HCT116 (cell line): Measurements from ENCODE around the gene ID3. TPM values are rescaled to one million over a fixed set of nuclear protein-coding genes. Genes with fewer than 3 reads are reported as not detected.

ENCODE experiments used
- ATAC-seq: fragments of 200-7000 bp; cut with Tn5 transposase; 2 replicates; pipeline ENCODE4 v1.9.1; 2020; ENCODE audit warnings: mild to moderate bottlenecking, moderate library complexity
- BruUV-seq: library from RNA; stranded (reverse); fragments of 400-500 nt; replicated peaks from 2 replicates; lab custom pipeline; 2021; lab: Mats Ljungman, UMichigan
- CTCF ChIA-PET: fragments of 300-600 bp; sonication (Branson Sonifier 250); formaldehyde crosslinking; loops from one replicate; lab custom pipeline; 2021; ENCODE audit warnings: antibody characterized with exemption; lab: Charles Lee
- POLR2A ChIA-PET: fragments of 300-600, 350-600 bp; sonication (Branson Sonifier 250); formaldehyde crosslinking; loops from one replicate; lab custom pipeline; 2021; ENCODE audit warnings: antibody characterized with exemption; lab: Charles Lee
- RAD21 ChIA-PET, 2 experiments: fragments of 300-600 bp; sonication (Branson Sonifier 250); formaldehyde crosslinking; loops; one replicate each; lab custom pipeline; 2023; ENCODE audit warnings: low total read pairs in 2 of 2; ENCODE audit not compliant: uncharacterized antibody in 2 of 2, unreplicated experiment in 2 of 2, low non-redundant PET in 1 of 2; lab: Charles Lee
- DNase-seq: peaks from one replicate; pipeline ENCODE4 v3.0.0-alpha.2; 2010; ENCODE audit warnings: low read depth, low spot score
- H2AFZ ChIP-seq: fragments of 200-600 bp; shearing (Covaris generic), sonication (generic); 2 replicates; pipeline ENCODE4 v1.6.1; 2017; ENCODE audit warnings: low read depth, mixed run types, mixed read lengths, antibody characterized with exemption, low read length; ENCODE audit not compliant: poor library complexity, severe bottlenecking
- H3K27ac ChIP-seq: 2 replicates; pipeline ENCODE4 v1.5.1; 2012; ENCODE audit warnings: low read depth, low read length
- H3K27me3 ChIP-seq: fragments of 200-600 bp; sonication (generic); 2 replicates; pipeline ENCODE4 v1.6.1; 2016; ENCODE audit warnings: mixed run types, low read length, mixed read lengths; ENCODE audit not compliant: insufficient read depth
- H3K36me3 ChIP-seq, 2 experiments: fragments of 200-500 bp in 1 of 2; fragments of 200-600 bp in 1 of 2; sonication (Bioruptor generic) in 1 of 2; sonication (generic) in 1 of 2; 2 replicates each; pipeline versions ENCODE4 v1.5.1 to v1.6.1; 2014 to 2016; ENCODE audit warnings: low read length in 2 of 2, inconsistent platforms in 1 of 2, mixed read lengths in 1 of 2, mixed run types in 1 of 2; ENCODE audit not compliant: insufficient read depth in 2 of 2, control insufficient read depth in 1 of 2
- H3K4me1 ChIP-seq, 2 experiments: fragments of 200-600 bp in 1 of 2; sonication (generic) in 1 of 2; 2 replicates each; pipeline versions ENCODE4 v1.5.1 to v1.6.1; 2012 to 2017; ENCODE audit warnings: low read length in 2 of 2, inconsistent platforms in 1 of 2, mild to moderate bottlenecking in 1 of 2, mixed read lengths in 1 of 2, mixed run types in 1 of 2, moderate library complexity in 1 of 2; ENCODE audit not compliant: insufficient read depth in 2 of 2, control insufficient read depth in 1 of 2
- H3K4me2 ChIP-seq: fragments of 200-600 bp; sonication (generic); 2 replicates; pipeline ENCODE4 v1.6.1; 2017; ENCODE audit warnings: mixed run types, low read length, mixed read lengths
- H3K4me3 ChIP-seq, 2 experiments: fragments of 200-600 bp in 1 of 2; sonication (generic) in 1 of 2; replicated peaks in 1 of 2; 2 replicates each; pipeline ENCODE4 v1.5.1; 2011 to 2016; ENCODE audit warnings: low read length in 2 of 2, control low read depth in 1 of 2, low read depth in 1 of 2, mild to moderate bottlenecking in 1 of 2, mixed read lengths in 1 of 2, mixed run types in 1 of 2
- H3K79me2 ChIP-seq: fragments of 200-600 bp; sonication (generic); 2 replicates; pipeline ENCODE4 v1.6.1; 2017; ENCODE audit warnings: mild to moderate bottlenecking, mixed run types, low read length, moderate library complexity, mixed read lengths; ENCODE audit not compliant: insufficient read depth
- H3K9ac ChIP-seq: fragments of 200-600 bp; sonication (generic); 2 replicates; pipeline ENCODE4 v1.6.1; 2016; ENCODE audit warnings: low read length, mixed read lengths
- H3K9me2 ChIP-seq: fragments of 200-600 bp; sonication (generic), shearing (Covaris generic); 2 replicates; pipeline ENCODE4 v1.6.1; 2017; ENCODE audit warnings: mixed run types, mild to moderate bottlenecking, moderate library complexity; ENCODE audit not compliant: insufficient read depth
- H3K9me3 ChIP-seq, 2 experiments: fragments of 200-500 bp in 1 of 2; fragments of 200-600 bp in 1 of 2; sonication (Bioruptor generic) in 1 of 2; sonication (generic) in 1 of 2; 2 replicates each; pipeline ENCODE4 v1.6.1; 2014 to 2017; ENCODE audit warnings: low read length in 2 of 2, mixed read lengths in 2 of 2, inconsistent platforms in 1 of 2, low read depth in 1 of 2, mild to moderate bottlenecking in 1 of 2, mixed run types in 1 of 2, moderate library complexity in 1 of 2; ENCODE audit not compliant: control insufficient read depth in 1 of 2, insufficient read depth in 1 of 2
- H4K20me1 ChIP-seq: fragments of 200-600 bp; sonication (generic), shearing (Covaris generic); 2 replicates; pipeline ENCODE4 v1.6.1; 2017; ENCODE audit warnings: mixed run types, mild to moderate bottlenecking, moderate library complexity; ENCODE audit not compliant: insufficient read depth
- CEBPB ChIP-seq: IDR thresholded peaks from 2 replicates; pipeline ENCODE4 v1.6.1; 2012; ENCODE audit warnings: low read depth
- CTCF ChIP-seq, 3 experiments: fragments of 200-600 bp in 1 of 3; sonication (generic) in 1 of 3; IDR thresholded peaks in 2 of 3; conservative IDR thresholded peaks in 1 of 3; 2 replicates each; pipeline ENCODE4 v1.5.1; 2012 to 2017; ENCODE audit warnings: low read depth in 2 of 3, low read length in 2 of 3, antibody characterized with exemption in 1 of 3, borderline replicate concordance in 1 of 3, control low read depth in 1 of 3, mild to moderate bottlenecking in 1 of 3, mixed read lengths in 1 of 3, mixed run types in 1 of 3, moderate library complexity in 1 of 3; ENCODE audit not compliant: insufficient read depth in 1 of 3
- EGR1 ChIP-seq: IDR thresholded peaks from 2 replicates; pipeline ENCODE4 v1.6.1; 2012; ENCODE audit warnings: low read depth
- ZNF274 ChIP-seq: fragments of 200-500 bp; sonication (Bioruptor generic); IDR thresholded peaks from 2 replicates; pipeline ENCODE4 v1.6.1; 2014; ENCODE audit warnings: mild to moderate bottlenecking, low read depth, low read length, inconsistent platforms
- intact Hi-C: fragments of 100-400 bp; cut with micrococcal nuclease; formaldehyde crosslinking; loops from 2 replicates; pipeline ENCODE4 v1.10.0; 2022
- total RNA-seq: library from RNA; stranded (reverse); gene quantifications from one replicate; pipeline ENCODE4 v1.2.1, GENCODE V29; 2021; ENCODE audit not compliant: unreplicated experiment
- TF ChIP-seq, protein P1 (sequence below): IDR thresholded peaks from 2 replicates; pipeline ENCODE4 v1.6.1; 2011; ENCODE audit warnings: mild to moderate bottlenecking, low read length, moderate library complexity; ENCODE audit not compliant: insufficient replicate concordance; ENCODE audit errors: extremely low read depth

ID3 gene
- total RNA-seq, 1 experiment from 2014 or later, result 183 TPM

- ATAC-seq, result no peak
- TF ChIP-seq CTCF (IDR thresholded peaks at IDR 0.05 in 2 of 3, conservative IDR thresholded peaks at IDR 0.05 in 1 of 3; ENCODE audit: borderline replicate concordance in 1 of 3, insufficient read depth in 1 of 3, low read depth in 2 of 3, low read length in 2 of 3) (no peak), EGR1 (no peak), CEBPB (no peak), ZNF274 (no peak)
- TF ChIP-seq, protein P1, sequence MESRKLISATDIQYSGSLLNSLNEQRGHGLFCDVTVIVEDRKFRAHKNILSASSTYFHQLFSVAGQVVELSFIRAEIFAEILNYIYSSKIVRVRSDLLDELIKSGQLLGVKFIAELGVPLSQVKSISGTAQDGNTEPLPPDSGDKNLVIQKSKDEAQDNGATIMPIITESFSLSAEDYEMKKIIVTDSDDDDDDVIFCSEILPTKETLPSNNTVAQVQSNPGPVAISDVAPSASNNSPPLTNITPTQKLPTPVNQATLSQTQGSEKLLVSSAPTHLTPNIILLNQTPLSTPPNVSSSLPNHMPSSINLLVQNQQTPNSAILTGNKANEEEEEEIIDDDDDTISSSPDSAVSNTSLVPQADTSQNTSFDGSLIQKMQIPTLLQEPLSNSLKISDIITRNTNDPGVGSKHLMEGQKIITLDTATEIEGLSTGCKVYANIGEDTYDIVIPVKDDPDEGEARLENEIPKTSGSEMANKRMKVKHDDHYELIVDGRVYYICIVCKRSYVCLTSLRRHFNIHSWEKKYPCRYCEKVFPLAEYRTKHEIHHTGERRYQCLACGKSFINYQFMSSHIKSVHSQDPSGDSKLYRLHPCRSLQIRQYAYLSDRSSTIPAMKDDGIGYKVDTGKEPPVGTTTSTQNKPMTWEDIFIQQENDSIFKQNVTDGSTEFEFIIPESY, result no peak
- H3K4me2 ChIP-seq, result peak overlapping the region; percentile 85
These were observed 5.8 kb downstream of the ID3 start for GRCh38 chr1:23553231-23554126.

More at GRCh38 chr1:23553231-23554126, 5.8 kb downstream of the ID3 start:
- ChIA-PET RAD21 (no interaction called here), CTCF (interaction anchor here (0.6 to 5.3 kb wide), 3 partner anchors 84 to 112 kb away, joined by 4 to 34 read pairs (median 18); no protein-coding TSS in a partner anchor), POLR2A (interaction anchor here (3.1 kb wide), 1 partner anchor 84 kb away, joined by 14 read pairs; no protein-coding TSS in a partner anchor)
- Histone ChIP-seq H2AFZ (no peak overlapping the region), H3K79me2 (peaks cover 14% of the 10 kb centered on the region), H3K27me3 (no peaks in the 10 kb centered on the region), H3K9me2 (no peaks in the 10 kb centered on the region), H3K27ac (peak overlapping the region; percentile 89), H3K9ac (peak overlapping the region; percentile 79), H3K4me3 (peak overlapping the region in 1 of 2 experiments; percentile 58; a peak in 2 of 4 replicates), H3K4me1 (peaks cover 47 to 62% of the 10 kb centered on the region in 2 experiments), H4K20me1 (no peaks in the 10 kb centered on the region), H3K9me3 (no peaks in the 10 kb centered on the region), H3K36me3 (peaks cover 0 to 2% of the 10 kb centered on the region in 2 experiments; a peak in 1 of 4 replicates)
- no peak for DNase-seq
- BruUV-seq, result no TSS peak
- intact Hi-C loops, result loop anchor here (2.0 kb wide), 1 partner anchor 83 kb away; no protein-coding TSS in a partner anchor
